ENCODE measurements around the gene CTSL. TPM values are rescaled to one million over a fixed set of nuclear protein-coding genes. Genes with fewer than 3 reads are reported as not detected.

Gene CTSL
- total and polyA plus RNA-seq, 2 experiments from 2014 or later, result 34.5 to 35.3 TPM

DNA sequence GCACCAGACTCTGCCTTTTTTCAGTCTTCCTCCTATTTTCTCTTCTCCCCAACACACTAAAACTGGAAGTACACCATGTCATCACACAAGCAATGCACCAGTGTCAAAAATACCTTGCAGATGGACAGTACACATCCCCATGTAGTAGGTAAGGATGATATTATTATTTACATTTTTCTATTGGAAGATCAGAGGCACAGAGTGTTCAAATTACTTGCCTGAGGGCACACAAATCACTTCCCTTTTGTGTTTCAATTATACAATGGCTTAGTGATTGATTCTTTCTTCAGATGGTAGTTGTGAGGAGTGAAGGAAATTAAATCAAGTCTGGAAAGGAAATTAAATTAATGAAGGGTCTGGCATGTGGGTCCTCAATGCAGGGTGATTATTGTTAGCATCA lies 39.6 kb downstream of the CTSL start:
- Histone ChIP-seq H3K27me3 (ENCODE audit: insufficient read depth) (no peaks in the 10 kb centered on the region), H3K4me2 (no peak overlapping the region), H3K9me2 (ENCODE audit: insufficient read depth) (no peaks in the 10 kb centered on the region; the same call in 1 of the 2 replicates), H4K20me1 (replicated peaks; ENCODE audit: insufficient read depth) (no peaks in the 10 kb centered on the region), H3K4me3 (no peak overlapping the region), H3K36me3 (ENCODE audit: insufficient read depth) (no peaks in the 10 kb centered on the region), H3K4me1 (ENCODE audit: insufficient read depth) (peaks cover 20% of the 10 kb centered on the region), H3K27ac (ENCODE audit: low read depth) (no peak overlapping the region), H3F3A (replicated peaks; ENCODE audit: low read depth) (no peaks in the 10 kb centered on the region), H2AFZ (no peak overlapping the region), H3K79me2 (replicated peaks; ENCODE audit: insufficient read depth) (no peaks in the 10 kb centered on the region)
- peaks cover 2% of the 10 kb centered on the region; the same call in 2 of the 3 replicates for H3K36me3 Mint-ChIP-seq (ENCODE audit: low read depth)
- H3K27ac Mint-ChIP-seq, result no peak overlapping the region
- H3K9me3 Mint-ChIP-seq, result peaks cover 7% of the 10 kb centered on the region
- TF ChIP-seq, protein P1, sequence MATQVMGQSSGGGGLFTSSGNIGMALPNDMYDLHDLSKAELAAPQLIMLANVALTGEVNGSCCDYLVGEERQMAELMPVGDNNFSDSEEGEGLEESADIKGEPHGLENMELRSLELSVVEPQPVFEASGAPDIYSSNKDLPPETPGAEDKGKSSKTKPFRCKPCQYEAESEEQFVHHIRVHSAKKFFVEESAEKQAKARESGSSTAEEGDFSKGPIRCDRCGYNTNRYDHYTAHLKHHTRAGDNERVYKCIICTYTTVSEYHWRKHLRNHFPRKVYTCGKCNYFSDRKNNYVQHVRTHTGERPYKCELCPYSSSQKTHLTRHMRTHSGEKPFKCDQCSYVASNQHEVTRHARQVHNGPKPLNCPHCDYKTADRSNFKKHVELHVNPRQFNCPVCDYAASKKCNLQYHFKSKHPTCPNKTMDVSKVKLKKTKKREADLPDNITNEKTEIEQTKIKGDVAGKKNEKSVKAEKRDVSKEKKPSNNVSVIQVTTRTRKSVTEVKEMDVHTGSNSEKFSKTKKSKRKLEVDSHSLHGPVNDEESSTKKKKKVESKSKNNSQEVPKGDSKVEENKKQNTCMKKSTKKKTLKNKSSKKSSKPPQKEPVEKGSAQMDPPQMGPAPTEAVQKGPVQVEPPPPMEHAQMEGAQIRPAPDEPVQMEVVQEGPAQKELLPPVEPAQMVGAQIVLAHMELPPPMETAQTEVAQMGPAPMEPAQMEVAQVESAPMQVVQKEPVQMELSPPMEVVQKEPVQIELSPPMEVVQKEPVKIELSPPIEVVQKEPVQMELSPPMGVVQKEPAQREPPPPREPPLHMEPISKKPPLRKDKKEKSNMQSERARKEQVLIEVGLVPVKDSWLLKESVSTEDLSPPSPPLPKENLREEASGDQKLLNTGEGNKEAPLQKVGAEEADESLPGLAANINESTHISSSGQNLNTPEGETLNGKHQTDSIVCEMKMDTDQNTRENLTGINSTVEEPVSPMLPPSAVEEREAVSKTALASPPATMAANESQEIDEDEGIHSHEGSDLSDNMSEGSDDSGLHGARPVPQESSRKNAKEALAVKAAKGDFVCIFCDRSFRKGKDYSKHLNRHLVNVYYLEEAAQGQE (IDR thresholded peaks at IDR 0.05; ENCODE audit: unreplicated experiment), result no peak
- no peak for TF ChIP-seq JUNB (IDR thresholded peaks at IDR 0.05; ENCODE audit: unreplicated experiment)
- no peak for TF ChIP-seq ZNF331 (CRISPR knock-in tag; IDR thresholded peaks at IDR 0.05; ENCODE audit: low read depth)
- no peak for TF ChIP-seq EZH2phosphoT487 (IDR thresholded peaks at IDR 0.05; ENCODE audit: unreplicated experiment)
- TF ChIP-seq, protein P2, sequence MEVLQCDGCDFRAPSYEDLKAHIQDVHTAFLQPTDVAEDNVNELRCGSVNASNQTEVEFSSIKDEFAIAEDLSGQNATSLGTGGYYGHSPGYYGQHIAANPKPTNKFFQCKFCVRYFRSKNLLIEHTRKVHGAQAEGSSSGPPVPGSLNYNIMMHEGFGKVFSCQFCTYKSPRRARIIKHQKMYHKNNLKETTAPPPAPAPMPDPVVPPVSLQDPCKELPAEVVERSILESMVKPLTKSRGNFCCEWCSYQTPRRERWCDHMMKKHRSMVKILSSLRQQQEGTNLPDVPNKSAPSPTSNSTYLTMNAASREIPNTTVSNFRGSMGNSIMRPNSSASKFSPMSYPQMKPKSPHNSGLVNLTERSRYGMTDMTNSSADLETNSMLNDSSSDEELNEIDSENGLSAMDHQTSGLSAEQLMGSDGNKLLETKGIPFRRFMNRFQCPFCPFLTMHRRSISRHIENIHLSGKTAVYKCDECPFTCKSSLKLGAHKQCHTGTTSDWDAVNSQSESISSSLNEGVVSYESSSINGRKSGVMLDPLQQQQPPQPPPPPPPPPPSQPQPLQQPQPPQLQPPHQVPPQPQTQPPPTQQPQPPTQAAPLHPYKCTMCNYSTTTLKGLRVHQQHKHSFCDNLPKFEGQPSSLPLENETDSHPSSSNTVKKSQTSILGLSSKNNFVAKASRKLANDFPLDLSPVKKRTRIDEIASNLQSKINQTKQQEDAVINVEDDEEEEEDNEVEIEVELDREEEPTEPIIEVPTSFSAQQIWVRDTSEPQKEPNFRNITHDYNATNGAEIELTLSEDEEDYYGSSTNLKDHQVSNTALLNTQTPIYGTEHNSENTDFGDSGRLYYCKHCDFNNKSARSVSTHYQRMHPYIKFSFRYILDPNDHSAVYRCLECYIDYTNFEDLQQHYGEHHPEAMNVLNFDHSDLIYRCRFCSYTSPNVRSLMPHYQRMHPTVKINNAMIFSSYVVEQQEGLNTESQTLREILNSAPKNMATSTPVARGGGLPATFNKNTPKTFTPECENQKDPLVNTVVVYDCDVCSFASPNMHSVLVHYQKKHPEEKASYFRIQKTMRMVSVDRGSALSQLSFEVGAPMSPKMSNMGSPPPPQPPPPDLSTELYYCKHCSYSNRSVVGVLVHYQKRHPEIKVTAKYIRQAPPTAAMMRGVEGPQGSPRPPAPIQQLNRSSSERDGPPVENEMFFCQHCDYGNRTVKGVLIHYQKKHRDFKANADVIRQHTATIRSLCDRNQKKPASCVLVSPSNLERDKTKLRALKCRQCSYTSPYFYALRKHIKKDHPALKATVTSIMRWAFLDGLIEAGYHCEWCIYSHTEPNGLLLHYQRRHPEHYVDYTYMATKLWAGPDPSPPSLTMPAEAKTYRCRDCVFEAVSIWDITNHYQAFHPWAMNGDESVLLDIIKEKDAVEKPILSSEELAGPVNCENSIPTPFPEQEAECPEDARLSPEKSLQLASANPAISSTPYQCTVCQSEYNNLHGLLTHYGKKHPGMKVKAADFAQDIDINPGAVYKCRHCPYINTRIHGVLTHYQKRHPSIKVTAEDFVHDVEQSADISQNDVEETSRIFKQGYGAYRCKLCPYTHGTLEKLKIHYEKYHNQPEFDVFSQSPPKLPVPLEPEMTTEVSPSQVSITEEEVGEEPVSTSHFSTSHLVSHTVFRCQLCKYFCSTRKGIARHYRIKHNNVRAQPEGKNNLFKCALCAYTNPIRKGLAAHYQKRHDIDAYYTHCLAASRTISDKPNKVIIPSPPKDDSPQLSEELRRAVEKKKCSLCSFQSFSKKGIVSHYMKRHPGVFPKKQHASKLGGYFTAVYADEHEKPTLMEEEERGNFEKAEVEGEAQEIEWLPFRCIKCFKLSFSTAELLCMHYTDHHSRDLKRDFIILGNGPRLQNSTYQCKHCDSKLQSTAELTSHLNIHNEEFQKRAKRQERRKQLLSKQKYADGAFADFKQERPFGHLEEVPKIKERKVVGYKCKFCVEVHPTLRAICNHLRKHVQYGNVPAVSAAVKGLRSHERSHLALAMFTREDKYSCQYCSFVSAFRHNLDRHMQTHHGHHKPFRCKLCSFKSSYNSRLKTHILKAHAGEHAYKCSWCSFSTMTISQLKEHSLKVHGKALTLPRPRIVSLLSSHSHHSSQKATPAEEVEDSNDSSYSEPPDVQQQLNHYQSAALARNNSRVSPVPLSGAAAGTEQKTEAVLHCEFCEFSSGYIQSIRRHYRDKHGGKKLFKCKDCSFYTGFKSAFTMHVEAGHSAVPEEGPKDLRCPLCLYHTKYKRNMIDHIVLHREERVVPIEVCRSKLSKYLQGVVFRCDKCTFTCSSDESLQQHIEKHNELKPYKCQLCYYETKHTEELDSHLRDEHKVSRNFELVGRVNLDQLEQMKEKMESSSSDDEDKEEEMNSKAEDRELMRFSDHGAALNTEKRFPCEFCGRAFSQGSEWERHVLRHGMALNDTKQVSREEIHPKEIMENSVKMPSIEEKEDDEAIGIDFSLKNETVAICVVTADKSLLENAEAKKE (CRISPR knock-in tag; IDR thresholded peaks at IDR 0.05), result no peak
- TF ChIP-seq, protein P3, sequence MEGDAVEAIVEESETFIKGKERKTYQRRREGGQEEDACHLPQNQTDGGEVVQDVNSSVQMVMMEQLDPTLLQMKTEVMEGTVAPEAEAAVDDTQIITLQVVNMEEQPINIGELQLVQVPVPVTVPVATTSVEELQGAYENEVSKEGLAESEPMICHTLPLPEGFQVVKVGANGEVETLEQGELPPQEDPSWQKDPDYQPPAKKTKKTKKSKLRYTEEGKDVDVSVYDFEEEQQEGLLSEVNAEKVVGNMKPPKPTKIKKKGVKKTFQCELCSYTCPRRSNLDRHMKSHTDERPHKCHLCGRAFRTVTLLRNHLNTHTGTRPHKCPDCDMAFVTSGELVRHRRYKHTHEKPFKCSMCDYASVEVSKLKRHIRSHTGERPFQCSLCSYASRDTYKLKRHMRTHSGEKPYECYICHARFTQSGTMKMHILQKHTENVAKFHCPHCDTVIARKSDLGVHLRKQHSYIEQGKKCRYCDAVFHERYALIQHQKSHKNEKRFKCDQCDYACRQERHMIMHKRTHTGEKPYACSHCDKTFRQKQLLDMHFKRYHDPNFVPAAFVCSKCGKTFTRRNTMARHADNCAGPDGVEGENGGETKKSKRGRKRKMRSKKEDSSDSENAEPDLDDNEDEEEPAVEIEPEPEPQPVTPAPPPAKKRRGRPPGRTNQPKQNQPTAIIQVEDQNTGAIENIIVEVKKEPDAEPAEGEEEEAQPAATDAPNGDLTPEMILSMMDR (conservative IDR thresholded peaks at IDR 0.05; ENCODE audit: low read depth in 2 of 2), result no peak
- no peak for TF ChIP-seq EZH2 (IDR thresholded peaks at IDR 0.05; ENCODE audit: low read depth, unreplicated experiment)
- TF ChIP-seq CREB1 (CRISPR knock-in tag; IDR thresholded peaks at IDR 0.05; ENCODE audit: low read depth), result no peak
- no peak for TF ChIP-seq ZNF114 (CRISPR knock-in tag; IDR thresholded peaks at IDR 0.05)
- no peak for TF ChIP-seq STAT1 (IDR thresholded peaks at IDR 0.05; ENCODE audit: unreplicated experiment)
- TF ChIP-seq NANOG (IDR thresholded peaks at IDR 0.05; ENCODE audit: borderline replicate concordance), result no peak
- no peak for TF ChIP-seq POLR2AphosphoS5 (IDR thresholded peaks at IDR 0.05; ENCODE audit: low read depth)
- H3K4me1 Mint-ChIP-seq, result peaks cover 24% of the 10 kb centered on the region
- ATAC-seq (no peak), DNase-seq (ENCODE audit: low spot score) (no peak)
- no peak overlapping the region for H3K4me3 Mint-ChIP-seq
- no peaks in the 10 kb centered on the region for H3K27me3 Mint-ChIP-seq (ENCODE audit: insufficient read depth, low read depth, poor library complexity)
